Measurements from ENCODE around the gene ATP5F1D. TPM values are rescaled to one million over a fixed set of nuclear protein-coding genes. Genes with fewer than 3 reads are reported as not detected.
A peak's percentile ranks its signal among the peaks of the same experiment; 100 is the strongest.

Gene ATP5F1D
- total RNA-seq, 1 experiment from 2014 or later = 126 TPM

GRCh38 chr19:1234051-1234954 lies 7.2 kb upstream of the ATP5F1D start:
- Histone ChIP-seq H3K9me3 (no peaks in the 10 kb centered on the region), H3K4me1 (peaks cover 4% of the 10 kb centered on the region; the same call in 1 of the 2 replicates), H3K36me3 (ENCODE audit: control insufficient read depth, insufficient read depth, low read length) (no peaks in the 10 kb centered on the region), H3K27me3 (replicated peaks; ENCODE audit: control insufficient read depth, insufficient read depth, low read length) (no peaks in the 10 kb centered on the region), H3K4me3 (ENCODE audit: low read depth, low read length) (no peak overlapping the region)
- Mint-ChIP-seq H3K27me3 (ENCODE audit: insufficient read depth, unreplicated experiment) (no peaks in the 10 kb centered on the region), H3K27ac (ENCODE audit: unreplicated experiment) (no peak overlapping the region), H3K4me1 (ENCODE audit: low read depth, unreplicated experiment) (no peaks in the 10 kb centered on the region), H3K36me3 (ENCODE audit: insufficient read depth, unreplicated experiment) (peaks cover 15% of the 10 kb centered on the region), H3K4me3 (ENCODE audit: unreplicated experiment) (no peak overlapping the region), H3K9me3 (ENCODE audit: unreplicated experiment) (no peaks in the 10 kb centered on the region)
- DNase-seq = no peak
- no TSS peak for BruUV-seq (replicated peaks)
- ChIA-PET CTCF (no interaction called here), POLR2A (no interaction called here)
- TF ChIP-seq CTCF (IDR thresholded peaks at IDR 0.05; ENCODE audit: insufficient read depth in 1 of 2, low read depth in 1 of 2, low read length in 1 of 2, severe bottlenecking in 1 of 2, unreplicated experiment in 1 of 2) = no peak
- intact Hi-C loops (cut with micrococcal nuclease; ENCODE audit: unreplicated experiment) = no loop called here

GRCh38 chr19:1234955-1235380 lies 6.6 kb upstream of the ATP5F1D start:
- peaks cover 15% of the 10 kb centered on the region for H3K36me3 Mint-ChIP-seq (ENCODE audit: insufficient read depth, unreplicated experiment)
- no peak overlapping the region for H3K27ac Mint-ChIP-seq (ENCODE audit: unreplicated experiment)
- Histone ChIP-seq H3K4me1 (peaks cover 9% of the 10 kb centered on the region), H3K36me3 (ENCODE audit: control insufficient read depth, insufficient read depth, low read length) (no peaks in the 10 kb centered on the region), H3K4me3 (ENCODE audit: low read depth, low read length) (no peak overlapping the region), H3K9me3 (no peaks in the 10 kb centered on the region), H3K27me3 (replicated peaks; ENCODE audit: control insufficient read depth, insufficient read depth, low read length) (no peaks in the 10 kb centered on the region)
- no peak overlapping the region for H3K4me3 Mint-ChIP-seq (ENCODE audit: unreplicated experiment)
- TF ChIP-seq CTCF (IDR thresholded peaks at IDR 0.05; ENCODE audit: insufficient read depth in 1 of 2, low read depth in 1 of 2, low read length in 1 of 2, severe bottlenecking in 1 of 2, unreplicated experiment in 1 of 2) = no peak
- no TSS peak for BruUV-seq (replicated peaks)
- no peak for DNase-seq
- H3K9me3 Mint-ChIP-seq (ENCODE audit: unreplicated experiment) = no peaks in the 10 kb centered on the region
- CTCF ChIA-PET = no interaction called here
- POLR2A ChIA-PET = no interaction called here
- no peaks in the 10 kb centered on the region for H3K4me1 Mint-ChIP-seq (ENCODE audit: low read depth, unreplicated experiment)
- no peaks in the 10 kb centered on the region for H3K27me3 Mint-ChIP-seq (ENCODE audit: insufficient read depth, unreplicated experiment)
- intact Hi-C loops (cut with micrococcal nuclease; ENCODE audit: unreplicated experiment) = no loop called here

GRCh38 chr19:1235625-1236538 lies 5.7 kb upstream of the ATP5F1D start:
- TF ChIP-seq CTCF (IDR thresholded peaks at IDR 0.05; ENCODE audit: insufficient read depth in 1 of 2, low read depth in 1 of 2, low read length in 1 of 2, severe bottlenecking in 1 of 2, unreplicated experiment in 1 of 2) = no peak
- H3K4me3 Mint-ChIP-seq (ENCODE audit: unreplicated experiment) = peak overlapping the region; percentile 77
- DNase-seq = no peak
- BruUV-seq (replicated peaks) = no TSS peak
- H3K9me3 Mint-ChIP-seq (ENCODE audit: unreplicated experiment) = no peaks in the 10 kb centered on the region
- peaks cover 12% of the 10 kb centered on the region for H3K4me1 ChIP-seq
- no peaks in the 10 kb centered on the region for H3K27me3 Mint-ChIP-seq (ENCODE audit: insufficient read depth, unreplicated experiment)
- ChIA-PET CTCF (no interaction called here), POLR2A (no interaction called here)
- H3K4me1 Mint-ChIP-seq (ENCODE audit: low read depth, unreplicated experiment) = no peaks in the 10 kb centered on the region
- H3K36me3 ChIP-seq (ENCODE audit: control insufficient read depth, insufficient read depth, low read length) = no peaks in the 10 kb centered on the region
- intact Hi-C loops (cut with micrococcal nuclease; ENCODE audit: unreplicated experiment) = no loop called here
- H3K36me3 Mint-ChIP-seq (ENCODE audit: insufficient read depth, unreplicated experiment) = peaks cover 15% of the 10 kb centered on the region
- no peaks in the 10 kb centered on the region for H3K9me3 ChIP-seq
- peak overlapping the region; percentile 22; the same call in 1 of the 2 replicates for H3K4me3 ChIP-seq (ENCODE audit: low read depth, low read length)
- H3K27ac Mint-ChIP-seq (ENCODE audit: unreplicated experiment) = no peak overlapping the region
- H3K27me3 ChIP-seq (replicated peaks; ENCODE audit: control insufficient read depth, insufficient read depth, low read length) = no peaks in the 10 kb centered on the region
